Measurements from ENCODE around the gene FGD4.
A peak's percentile ranks its signal among the peaks of the same experiment; 100 is the strongest.

The FGD4 gene

GRCh38 chr12:32574585-32574984, 175.2 kb downstream of the FGD4 start:
- no peak for DNase-seq
- in situ Hi-C loops (cut with MboI; ENCODE audit: low pct_unique_long_range_greater_than_20kb, low sequenced_read_pairs): no loop called here

DNA sequence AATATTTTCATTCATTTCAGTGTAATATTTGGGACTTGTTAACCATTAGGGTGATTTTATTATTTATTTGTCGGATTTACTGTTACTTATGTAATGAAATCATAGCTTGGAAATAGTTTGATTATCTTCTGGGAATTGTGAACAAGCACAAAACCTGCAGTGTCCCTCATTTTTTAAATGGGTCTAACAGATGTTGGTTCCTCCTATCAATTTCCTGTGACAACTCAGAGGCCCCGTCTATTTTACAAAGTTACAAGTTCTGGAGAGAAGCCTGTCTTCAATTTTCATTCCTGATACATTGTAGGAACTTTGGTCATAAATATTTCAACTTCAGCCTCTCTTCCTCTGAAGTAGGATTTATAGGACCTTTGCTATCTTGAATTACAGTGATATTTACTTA, 178.0 kb downstream of the FGD4 start:
- no peak for DNase-seq
- in situ Hi-C loops (cut with MboI; ENCODE audit: low pct_unique_long_range_greater_than_20kb, low sequenced_read_pairs): no loop called here

DNA sequence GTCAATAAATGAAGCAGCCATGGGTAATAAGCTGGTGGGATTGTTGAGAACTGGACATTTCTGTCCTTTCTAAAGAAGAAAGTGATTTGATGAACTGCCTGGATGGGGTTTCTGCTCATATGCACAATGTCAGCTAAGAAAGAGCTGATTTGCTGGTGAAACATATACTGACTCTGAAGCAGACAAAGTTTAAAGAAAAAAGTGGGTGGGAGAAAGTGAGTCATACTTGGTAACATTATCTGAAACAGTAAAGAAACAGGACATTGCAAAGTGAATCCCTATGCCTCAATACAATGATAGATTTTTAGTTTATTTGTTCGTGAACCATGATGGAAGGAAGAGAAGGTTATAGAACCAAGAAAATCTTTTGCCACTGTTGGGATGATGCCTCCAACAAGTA, 184.2 kb downstream of the FGD4 start:
- in situ Hi-C loops (cut with MboI; ENCODE audit: low pct_unique_long_range_greater_than_20kb, low sequenced_read_pairs): no loop called here
- DNase-seq: no peak

- no peak for DNase-seq
- in situ Hi-C loops (cut with MboI; ENCODE audit: low pct_unique_long_range_greater_than_20kb, low sequenced_read_pairs): no loop called here
Observed at GRCh38 chr12:32585680-32586079, 186.3 kb downstream of the FGD4 start.

- in situ Hi-C loops (cut with MboI; ENCODE audit: low pct_unique_long_range_greater_than_20kb, low sequenced_read_pairs): no loop called here
- DNase-seq: peak; percentile 60
Observed at GRCh38 chr12:32586390-32586789, 187.0 kb downstream of the FGD4 start.

DNA sequence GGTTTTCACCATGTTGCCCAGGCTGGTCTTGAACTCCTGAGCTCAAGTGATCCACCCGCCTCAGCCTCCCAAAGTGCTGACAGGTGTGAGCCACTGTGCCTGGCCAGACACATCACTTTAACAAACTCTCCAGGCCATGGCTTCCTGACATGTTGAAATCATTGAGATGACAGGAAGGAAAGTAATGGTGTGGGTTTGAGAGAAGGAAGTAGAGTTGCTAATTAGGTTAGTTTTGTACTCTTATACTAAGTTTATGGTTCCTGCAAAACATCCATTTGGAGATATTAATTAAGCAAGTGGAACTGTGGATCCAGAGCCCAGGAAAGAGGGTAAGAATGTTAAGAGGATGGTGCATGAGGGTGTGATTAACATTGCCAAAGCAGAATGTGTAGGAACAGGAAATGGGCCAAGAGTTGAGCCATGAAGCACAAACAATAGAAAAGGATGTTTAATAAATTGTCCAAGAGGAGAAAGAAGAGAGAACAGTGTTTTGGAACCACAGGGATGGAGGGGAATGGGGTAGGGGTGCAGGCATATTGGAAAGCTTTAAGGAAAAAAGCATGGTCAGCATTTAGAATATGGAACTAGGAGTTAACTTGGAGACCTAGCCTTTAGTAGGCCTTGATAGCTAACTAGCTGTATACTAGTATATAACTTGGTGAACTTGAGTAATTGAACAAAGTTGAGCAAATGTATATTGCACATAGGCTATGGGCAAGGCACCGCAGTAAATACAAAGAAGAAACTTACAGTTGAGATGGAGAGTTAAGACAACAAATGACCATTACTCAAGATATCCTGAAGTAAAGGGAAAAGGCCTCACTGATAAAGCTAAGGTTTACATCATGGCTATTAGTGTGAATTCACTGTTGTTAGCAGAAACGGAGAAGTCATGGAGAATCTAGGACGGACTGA, 188.5 kb downstream of the FGD4 start:
- DNase-seq: peak; percentile 87
- in situ Hi-C loops (cut with MboI; ENCODE audit: low pct_unique_long_range_greater_than_20kb, low sequenced_read_pairs): no loop called here

GRCh38 chr12:32588604-32589003, 189.2 kb downstream of the FGD4 start:
- in situ Hi-C loops (cut with MboI; ENCODE audit: low pct_unique_long_range_greater_than_20kb, low sequenced_read_pairs): no loop called here
- no peak for DNase-seq

DNA sequence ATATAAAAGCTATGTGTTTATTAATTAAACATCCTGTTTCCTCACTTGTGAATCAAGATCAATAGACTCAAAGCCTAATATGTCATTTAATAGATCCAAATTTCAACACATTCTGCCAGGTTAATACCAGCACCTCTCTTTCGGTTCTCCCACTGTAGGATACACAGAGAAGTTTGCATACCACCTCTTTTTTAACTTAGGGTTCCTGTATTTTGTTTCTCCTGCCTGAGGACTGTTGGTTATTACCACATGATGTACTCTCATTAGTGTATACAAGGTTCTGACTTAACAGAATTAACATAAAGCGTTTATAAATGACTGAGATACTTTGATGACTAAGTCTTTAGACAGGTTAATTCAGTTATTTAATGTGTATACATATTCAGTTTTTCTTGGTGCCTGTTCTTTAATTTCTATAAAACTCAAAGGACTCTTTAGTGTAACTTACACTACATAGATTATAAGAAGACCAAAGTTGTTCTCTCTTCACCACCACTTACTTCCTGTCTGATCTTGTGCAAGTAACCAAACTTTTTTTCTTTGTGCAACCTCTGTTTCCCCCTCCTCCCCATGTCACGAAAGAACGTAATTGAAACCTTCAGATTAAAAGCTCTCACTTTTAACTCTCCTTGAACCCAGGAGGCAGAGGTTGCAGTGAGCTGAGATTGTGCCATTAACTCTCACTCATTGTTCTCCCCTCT, 190.0 kb downstream of the FGD4 start:
- in situ Hi-C loops (cut with MboI; ENCODE audit: low pct_unique_long_range_greater_than_20kb, low sequenced_read_pairs): no loop called here
- peak; percentile 82 for DNase-seq

- no peak for DNase-seq
- in situ Hi-C loops (cut with MboI; ENCODE audit: low pct_unique_long_range_greater_than_20kb, low sequenced_read_pairs): no loop called here
Observed at GRCh38 chr12:32595251-32595650, 195.9 kb downstream of the FGD4 start.

- DNase-seq: no peak
- in situ Hi-C loops (cut with MboI; ENCODE audit: low pct_unique_long_range_greater_than_20kb, low sequenced_read_pairs): no loop called here
Observed at GRCh38 chr12:32596030-32596429, 196.7 kb downstream of the FGD4 start.

- no peak for DNase-seq
- in situ Hi-C loops (cut with MboI; ENCODE audit: low pct_unique_long_range_greater_than_20kb, low sequenced_read_pairs): no loop called here
Observed at GRCh38 chr12:32598688-32599087, 199.3 kb downstream of the FGD4 start.

DNA sequence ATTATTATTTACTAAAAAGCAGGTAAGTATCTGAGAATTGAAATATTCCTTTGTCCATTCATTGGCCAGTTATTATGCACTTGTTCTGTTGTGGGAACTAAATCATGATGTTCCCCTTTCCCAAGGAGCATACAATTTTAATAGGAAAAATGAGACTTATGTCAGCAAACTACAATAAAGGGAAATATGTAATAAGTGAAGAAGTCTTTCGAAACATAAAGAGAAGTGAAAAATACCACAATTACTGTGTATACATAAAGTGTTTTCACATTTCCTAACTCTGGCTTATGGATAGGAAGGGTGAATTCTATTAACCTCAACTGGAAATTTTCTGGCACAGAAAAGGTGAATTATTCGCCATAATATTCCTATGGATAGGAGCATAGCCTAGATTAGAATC, 201.3 kb downstream of the FGD4 start:
- DNase-seq: no peak
- in situ Hi-C loops (cut with MboI; ENCODE audit: low pct_unique_long_range_greater_than_20kb, low sequenced_read_pairs): no loop called here

GRCh38 chr12:32603071-32603470, 203.7 kb downstream of the FGD4 start:
- DNase-seq: no peak

DNA sequence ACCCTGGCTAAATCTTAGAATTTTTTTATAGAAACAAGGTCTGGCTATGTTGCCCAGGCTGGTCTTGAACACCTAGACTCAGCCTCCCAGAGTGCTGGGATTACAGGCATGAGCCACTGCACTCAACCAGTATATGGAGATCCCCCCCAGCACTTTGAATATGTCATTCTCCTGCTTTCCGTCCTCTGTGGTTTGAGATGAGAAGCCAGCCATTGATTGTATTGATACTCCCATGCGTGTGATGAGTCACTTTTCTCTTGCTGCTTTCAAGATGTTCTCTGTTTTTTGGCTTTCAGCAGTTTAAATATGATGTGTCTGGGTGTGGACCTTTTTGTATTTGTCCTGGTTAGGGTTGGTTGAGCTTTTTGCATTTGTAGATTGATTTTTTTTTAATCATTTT, 204.5 kb downstream of the FGD4 start:
- in situ Hi-C loops (cut with MboI; ENCODE audit: low pct_unique_long_range_greater_than_20kb, low sequenced_read_pairs): no loop called here
- peak; percentile 40 for DNase-seq

More at GRCh38 chr12:32603071-32603470, 203.7 kb downstream of the FGD4 start:
- in situ Hi-C loops (cut with MboI; ENCODE audit: low pct_unique_long_range_greater_than_20kb, low sequenced_read_pairs): no loop called here

DNA sequence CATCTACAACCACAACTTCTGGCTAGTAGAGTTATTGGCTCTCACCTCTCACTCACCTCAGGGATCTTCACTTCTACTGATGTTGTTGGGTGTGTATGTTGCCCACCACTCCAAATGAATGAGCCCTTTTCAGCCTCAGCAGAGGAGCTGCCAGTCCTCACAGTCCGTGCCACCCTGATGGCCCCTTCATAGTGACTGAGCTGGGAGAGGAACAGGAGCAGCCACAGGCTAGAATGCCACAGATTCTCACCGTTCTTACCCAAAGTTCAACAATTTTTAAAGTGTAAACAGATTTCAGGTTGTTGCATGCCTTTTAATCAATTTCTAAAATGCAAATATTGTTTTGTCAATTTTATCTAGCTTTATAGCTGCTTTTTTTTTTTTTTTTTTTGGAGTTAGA, 205.2 kb downstream of the FGD4 start:
- no peak for DNase-seq
- in situ Hi-C loops (cut with MboI; ENCODE audit: low pct_unique_long_range_greater_than_20kb, low sequenced_read_pairs): no loop called here

- no peak for DNase-seq
- in situ Hi-C loops (cut with MboI; ENCODE audit: low pct_unique_long_range_greater_than_20kb, low sequenced_read_pairs): no loop called here
Observed at GRCh38 chr12:32605326-32606095, 206.2 kb downstream of the FGD4 start.

GRCh38 chr12:32606443-32606842, 207.1 kb downstream of the FGD4 start:
- in situ Hi-C loops (cut with MboI; ENCODE audit: low pct_unique_long_range_greater_than_20kb, low sequenced_read_pairs): no loop called here
- DNase-seq: no peak

- DNase-seq: no peak
- in situ Hi-C loops (cut with MboI; ENCODE audit: low pct_unique_long_range_greater_than_20kb, low sequenced_read_pairs): no loop called here
Observed at GRCh38 chr12:32609966-32610365, 210.6 kb downstream of the FGD4 start.

- in situ Hi-C loops (cut with MboI; ENCODE audit: low pct_unique_long_range_greater_than_20kb, low sequenced_read_pairs): no loop called here
- no peak for DNase-seq
Observed at GRCh38 chr12:32611986-32612385, 212.6 kb downstream of the FGD4 start.
